Stimulated activated CD4-positive, alpha-beta T cell treated with anti-CD3 and anti-CD28 coated beads, TNF-alpha, amount 100 ng/mL, for 1 hour (primary cell): ENCODE results near the gene SRCIN1.
"Not testable (repeated sequence)": the region's sequence is repeated elsewhere in the genome, so short reads cannot be mapped to it uniquely, and the experiment has no call there.

ENCODE experiments used
- DNase-seq, 3 donors: peaks; one replicate each; pipeline ENCODE4 v3.0.0-alpha.2; 2020; ENCODE audit warnings: low read depth in 3 of 3, low spot score in 1 of 3

Gene SRCIN1

DNA sequence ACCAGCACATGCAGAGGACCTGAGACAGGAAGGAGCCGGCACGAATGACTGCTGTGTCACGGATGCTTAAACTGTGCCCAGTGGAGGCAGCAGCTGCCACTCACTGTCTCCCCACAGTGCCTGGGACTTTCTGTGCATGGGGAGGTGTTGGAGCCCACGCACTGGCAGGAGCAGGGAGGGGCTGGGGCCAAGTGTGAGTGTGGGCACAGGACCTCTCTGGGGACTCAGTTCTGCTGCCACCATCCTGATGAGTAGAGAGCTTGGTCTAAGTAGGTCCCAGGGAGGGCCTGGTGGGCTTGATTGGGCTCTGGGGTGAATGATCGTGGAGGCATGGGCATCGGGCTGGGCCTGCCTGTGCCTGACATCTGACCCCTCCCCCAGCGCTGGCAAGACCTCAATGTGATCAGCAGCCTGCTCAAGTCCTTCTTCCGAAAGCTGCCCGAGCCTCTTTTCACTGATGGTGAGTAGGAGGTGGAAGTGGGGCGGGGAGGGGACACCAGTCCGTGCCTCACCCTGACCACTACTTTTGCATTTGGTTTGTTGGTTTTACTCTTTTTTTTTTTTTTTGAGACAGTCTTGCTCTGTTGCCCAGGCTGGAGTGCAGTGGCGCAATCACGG lies 120.0 kb downstream of the SRCIN1 start:
- DNase-seq: not testable (repeated sequence)

DNA sequence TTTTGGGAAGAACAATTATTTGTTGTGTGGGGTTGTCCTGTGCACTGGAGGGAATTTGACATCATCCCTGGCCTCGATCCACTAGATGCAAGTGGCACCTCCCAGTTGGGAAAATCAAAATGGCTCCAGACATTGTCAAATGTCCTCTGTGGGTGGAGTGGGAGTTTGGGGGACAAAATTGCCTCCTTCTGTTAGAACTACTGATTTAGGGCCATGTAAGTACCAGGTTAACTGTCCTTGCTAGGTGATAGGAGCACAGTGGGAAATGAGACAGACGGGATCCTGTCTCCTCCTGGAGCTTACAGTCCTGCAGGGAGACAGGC lies 120.6 kb downstream of the SRCIN1 start:
- no peak for DNase-seq

DNA sequence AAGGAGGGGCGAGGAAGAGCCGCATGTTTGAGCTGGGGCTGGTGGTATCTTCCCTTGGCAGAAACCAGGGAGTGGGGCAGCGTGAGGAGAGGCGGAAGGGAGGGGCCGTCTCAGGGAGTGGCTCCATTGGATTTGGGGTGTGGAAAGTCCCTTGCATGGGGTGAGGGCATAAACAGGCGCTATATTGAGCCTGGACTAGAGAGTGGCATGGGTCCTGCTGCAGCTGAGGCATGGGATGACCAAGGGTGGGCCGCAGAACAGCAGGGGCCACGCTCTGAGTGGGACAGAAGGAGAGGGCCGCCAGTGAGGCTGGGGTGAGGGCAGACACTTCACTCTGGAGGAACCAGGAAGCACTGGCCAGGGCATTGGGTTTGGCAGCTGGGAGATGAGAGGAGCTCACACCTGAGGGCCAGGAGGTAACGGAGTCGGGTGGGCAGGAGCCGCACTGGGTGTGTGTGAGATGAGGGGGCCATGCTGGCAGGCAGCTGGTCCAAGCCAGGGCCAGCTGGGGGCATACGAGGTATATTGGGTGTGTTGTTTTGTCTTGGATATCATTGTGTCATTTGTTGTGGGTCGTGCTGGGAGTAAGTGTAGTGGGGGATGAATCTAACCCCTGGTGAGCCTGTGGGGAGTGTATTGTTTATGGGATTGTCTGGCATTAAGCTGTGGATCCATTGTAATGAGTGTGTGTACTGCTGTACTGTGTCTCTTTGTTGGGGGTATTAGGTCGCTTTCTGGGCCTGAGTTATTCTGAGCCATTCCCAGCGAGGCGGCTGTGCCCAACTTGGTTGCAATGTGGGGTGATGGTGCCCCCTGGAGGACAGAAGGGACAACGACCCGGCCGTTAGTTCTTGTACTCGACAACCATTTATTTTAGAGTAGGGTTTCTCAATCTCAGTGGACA lies 121.3 kb downstream of the SRCIN1 start:
- peak; percentile 6 to 48 (median 14) for DNase-seq

DNA sequence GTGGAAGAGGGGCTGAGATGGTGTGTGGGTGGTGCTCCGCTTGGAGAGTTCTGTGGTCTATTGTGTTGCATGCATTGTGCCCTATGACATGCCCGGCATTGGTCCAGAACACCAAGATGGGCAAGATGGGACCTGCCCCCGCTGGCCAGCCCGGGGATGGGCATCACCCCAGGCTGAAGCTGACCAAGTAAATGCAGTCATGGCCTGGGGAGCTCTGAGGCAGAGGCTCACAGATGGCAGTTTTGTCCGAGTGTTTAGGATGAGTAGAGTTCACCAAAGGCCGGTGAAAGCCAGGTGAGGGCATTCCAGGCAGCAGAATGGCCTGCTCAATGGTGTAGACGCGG lies 123.1 kb downstream of the SRCIN1 start:
- DNase-seq: not testable (repeated sequence)

DNA sequence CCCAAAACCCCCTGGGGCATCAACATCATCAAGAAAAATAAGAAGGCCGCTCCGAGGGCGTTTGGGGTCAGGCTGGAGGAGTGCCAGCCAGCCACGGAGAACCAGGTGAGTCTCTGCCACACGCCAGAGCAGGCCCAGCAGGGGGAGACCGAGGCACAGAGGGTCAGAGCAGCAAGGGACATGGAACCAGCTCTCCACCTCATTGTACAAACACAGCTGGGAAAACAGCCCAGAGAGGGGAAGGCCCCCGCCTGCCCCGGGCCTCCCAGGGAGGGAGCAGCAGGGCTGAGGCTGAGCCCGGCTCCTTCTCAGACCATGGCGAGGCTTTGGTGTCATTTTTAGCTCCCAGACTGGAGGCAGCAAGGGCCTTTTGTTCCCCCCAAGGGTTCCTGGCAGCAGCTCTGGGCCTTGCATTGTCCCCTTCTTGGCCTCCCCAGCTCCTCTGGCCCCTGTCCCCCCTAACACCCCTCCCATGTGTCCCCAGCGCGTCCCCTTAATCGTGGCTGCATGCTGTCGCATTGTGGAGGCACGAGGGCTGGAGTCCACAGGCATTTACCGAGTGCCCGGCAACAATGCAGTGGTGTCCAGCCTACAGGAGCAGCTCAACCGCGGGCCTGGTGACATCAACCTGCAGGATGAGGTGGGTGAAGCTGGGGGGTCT lies 123.6 kb downstream of the SRCIN1 start:
- DNase-seq: not testable (repeated sequence)
